Measurements from ENCODE around the gene SLC35B4.

SLC35B4 gene

DNA sequence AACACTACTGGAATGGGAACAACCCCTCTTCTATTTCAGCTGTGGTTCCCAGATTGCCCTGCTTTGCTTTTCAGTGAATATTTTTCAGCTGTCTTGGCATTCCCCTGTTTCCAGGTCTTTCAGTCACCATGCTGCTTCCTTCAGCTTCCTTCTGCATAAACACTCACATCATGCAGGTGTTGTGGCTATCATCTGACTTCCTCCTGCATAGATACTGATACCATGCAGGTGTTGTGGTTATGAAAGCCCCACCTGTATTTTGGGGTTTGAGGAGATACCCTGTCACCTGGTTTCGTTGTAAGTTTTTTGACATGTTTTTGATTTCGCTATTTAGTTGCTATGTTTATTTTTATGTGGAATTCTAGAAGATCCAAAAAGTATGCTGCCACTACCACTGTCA, 71.5 kb downstream of the SLC35B4 start:
- Mint-ChIP-seq H3K27me3 (peaks cover 12% of the 10 kb centered on the region), H3K4me1 (ENCODE audit: low read depth) (no peaks in the 10 kb centered on the region), H3K4me3 (no peak overlapping the region), H3K9me3 (ENCODE audit: low read depth) (peaks cover 3% of the 10 kb centered on the region), H3K27ac (no peak overlapping the region), H3K36me3 (no peaks in the 10 kb centered on the region)
